OCI-LY7 (cell line): ENCODE data around the gene TAS2R1. TPM values are rescaled to one million over a fixed set of nuclear protein-coding genes. Genes with fewer than 3 reads are reported as not detected.

Source experiments
- BruUV-seq: library from RNA; stranded (reverse); fragments of 400-500 nt; replicated peaks from 2 replicates; lab custom pipeline; 2021; lab: Mats Ljungman, UMichigan
- CTCF ChIA-PET: fragments of 300-600 bp; sonication (Branson Sonifier 250); formaldehyde crosslinking; loops from one replicate; lab custom pipeline; 2022; ENCODE audit warnings: antibody characterized with exemption; ENCODE audit not compliant: unreplicated experiment; lab: Charles Lee
- POLR2A ChIA-PET: fragments of 300-600 bp; sonication (Branson Sonifier 250); formaldehyde crosslinking; loops from one replicate; lab custom pipeline; 2022; ENCODE audit warnings: antibody characterized with exemption; lab: Charles Lee
- DNase-seq: peaks from one replicate; pipeline ENCODE4 v3.0.0-alpha.2; 2015; ENCODE audit warnings: low spot score
- H2AFZ ChIP-seq: fragments of 200-600 bp; sonication (generic), shearing (Covaris generic); 2 replicates; pipeline ENCODE4 v1.6.1; 2014; ENCODE audit warnings: mild to moderate bottlenecking, antibody characterized with exemption, low read length, moderate library complexity
- H3K27ac ChIP-seq: fragments of 200-600 bp; sonication (generic); 2 replicates; pipeline ENCODE4 v1.5.1; 2014; ENCODE audit warnings: mixed run types, low read depth, mild to moderate bottlenecking, moderate library complexity, low read length, inconsistent platforms; ENCODE audit not compliant: poor library complexity, severe bottlenecking
- H3K36me3 ChIP-seq: fragments of 200-600 bp; sonication (generic); 2 replicates; pipeline ENCODE4 v1.6.1; 2014; ENCODE audit warnings: mild to moderate bottlenecking, antibody characterized with exemption, low read length, moderate library complexity, mixed read lengths; ENCODE audit not compliant: insufficient read depth
- H3K4me1 ChIP-seq: fragments of 200-600 bp; sonication (generic); 2 replicates; pipeline ENCODE4 v1.5.1; 2014; ENCODE audit warnings: mild to moderate bottlenecking, low read length; ENCODE audit not compliant: insufficient read depth, poor library complexity, severe bottlenecking
- H3K4me2 ChIP-seq: fragments of 200-600 bp; sonication (generic); 2 replicates; pipeline ENCODE4 v1.6.1; 2014; ENCODE audit warnings: mild to moderate bottlenecking, low read length
- H3K4me3 ChIP-seq: fragments of 200-600 bp; sonication (generic); 2 replicates; pipeline ENCODE4 v1.5.1; 2014; ENCODE audit warnings: mild to moderate bottlenecking, low read depth, low read length; ENCODE audit not compliant: poor library complexity, severe bottlenecking
- H3K79me2 ChIP-seq: fragments of 200-600 bp; sonication (generic); 2 replicates; pipeline ENCODE4 v1.6.1; 2016; ENCODE audit warnings: low read depth, mild to moderate bottlenecking, low read length, moderate library complexity, mixed read lengths; ENCODE audit not compliant: insufficient read depth
- H3K9me2 ChIP-seq: fragments of 200-600 bp; sonication (generic); 2 replicates; pipeline ENCODE4 v1.6.1; 2016; ENCODE audit warnings: mild to moderate bottlenecking, low read length, mixed read lengths; ENCODE audit not compliant: insufficient read depth
- H3K9me3 ChIP-seq: fragments of 200-600 bp; sonication (generic); 2 replicates; pipeline ENCODE4 v1.6.1; 2014; ENCODE audit warnings: mild to moderate bottlenecking, mixed run types, low read length, mixed read lengths
- H4K20me1 ChIP-seq: fragments of 200-600 bp; sonication (generic); 2 replicates; pipeline ENCODE4 v1.6.1; 2014; ENCODE audit warnings: mild to moderate bottlenecking, antibody characterized with exemption, low read length, moderate library complexity, mixed read lengths; ENCODE audit not compliant: insufficient read depth
- EZH2phosphoT487 ChIP-seq: fragments of 200-600 bp; sonication (generic); IDR thresholded peaks from 2 replicates; pipeline ENCODE4 v1.6.1; 2018; ENCODE audit warnings: low read depth, borderline replicate concordance, mild to moderate bottlenecking, mixed run types, antibody characterized with exemption, low read length, moderate library complexity, mixed read lengths
- intact Hi-C: fragments of 100-400 bp; cut with micrococcal nuclease; formaldehyde crosslinking; loops from one replicate; pipeline ENCODE4 v1.10.0; 2022; ENCODE audit not compliant: unreplicated experiment
- total RNA-seq, 2 experiments: library from RNA; depleted of rRNA in 1 of 2; stranded (reverse); fragments of >200 nt in 1 of 2; shearing (Covaris generic) in 1 of 2; gene quantifications; 2 replicates each; pipeline ENCODE4 v1.2.3, GENCODE V29; 2014 to 2022
- TF ChIP-seq, protein P1 (sequence below): fragments of 200-600 bp; sonication (generic); conservative IDR thresholded peaks from 2 replicates; pipeline ENCODE4 v1.5.1; 2014; ENCODE audit warnings: mild to moderate bottlenecking, antibody characterized with exemption, low read length, moderate library complexity, mixed read lengths

TAS2R1 gene
- total RNA-seq, 2 experiments from 2014 or later, result not detected

- intact Hi-C loops, result no loop called here
- H3K27ac ChIP-seq, result no peak overlapping the region
- H3K36me3 ChIP-seq, result no peaks in the 10 kb centered on the region
- BruUV-seq, result no TSS peak
- ChIA-PET CTCF (no interaction called here), POLR2A (interaction anchor here (0.8 kb wide), 1 partner anchor 54 kb away, joined by 3 read pairs; no protein-coding TSS in a partner anchor)
- H3K4me3 ChIP-seq, result no peak overlapping the region
- no peaks in the 10 kb centered on the region for H4K20me1 ChIP-seq
- H3K9me3 ChIP-seq, result no peaks in the 10 kb centered on the region
- H3K4me1 ChIP-seq, result no peaks in the 10 kb centered on the region
- H3K4me2 ChIP-seq, result no peak overlapping the region
- H3K79me2 ChIP-seq, result no peaks in the 10 kb centered on the region
- no peaks in the 10 kb centered on the region for H3K9me2 ChIP-seq
- no peak for DNase-seq
- TF ChIP-seq, protein P1, sequence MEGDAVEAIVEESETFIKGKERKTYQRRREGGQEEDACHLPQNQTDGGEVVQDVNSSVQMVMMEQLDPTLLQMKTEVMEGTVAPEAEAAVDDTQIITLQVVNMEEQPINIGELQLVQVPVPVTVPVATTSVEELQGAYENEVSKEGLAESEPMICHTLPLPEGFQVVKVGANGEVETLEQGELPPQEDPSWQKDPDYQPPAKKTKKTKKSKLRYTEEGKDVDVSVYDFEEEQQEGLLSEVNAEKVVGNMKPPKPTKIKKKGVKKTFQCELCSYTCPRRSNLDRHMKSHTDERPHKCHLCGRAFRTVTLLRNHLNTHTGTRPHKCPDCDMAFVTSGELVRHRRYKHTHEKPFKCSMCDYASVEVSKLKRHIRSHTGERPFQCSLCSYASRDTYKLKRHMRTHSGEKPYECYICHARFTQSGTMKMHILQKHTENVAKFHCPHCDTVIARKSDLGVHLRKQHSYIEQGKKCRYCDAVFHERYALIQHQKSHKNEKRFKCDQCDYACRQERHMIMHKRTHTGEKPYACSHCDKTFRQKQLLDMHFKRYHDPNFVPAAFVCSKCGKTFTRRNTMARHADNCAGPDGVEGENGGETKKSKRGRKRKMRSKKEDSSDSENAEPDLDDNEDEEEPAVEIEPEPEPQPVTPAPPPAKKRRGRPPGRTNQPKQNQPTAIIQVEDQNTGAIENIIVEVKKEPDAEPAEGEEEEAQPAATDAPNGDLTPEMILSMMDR, result no peak
- TF ChIP-seq EZH2phosphoT487, result no peak
- H2AFZ ChIP-seq, result no peak overlapping the region
Measured at GRCh38 chr5:9582406-9582805, 47.7 kb downstream of the TAS2R1 start.

Other genes with a start within 250 kb of the TAS2R1 start
- not detected in 2 replicates for gene SEMA5A, start 84.3 kb downstream of the TAS2R1 start, total RNA-seq (2014; rRNA removed; shearing (Covaris generic))
- gene SEMA5A, start 84.3 kb downstream of the TAS2R1 start, total RNA-seq (2022), result not detected in 2 replicates